ENCODE measurements around the gene PLAC1.

PLAC1 gene

GRCh38 chrX:134543288-134543687 is 115.0 kb downstream of the PLAC1 start:
- no peak for DNase-seq (ENCODE audit: low spot score)

- DNase-seq (ENCODE audit: low spot score) = no peak
Measured at GRCh38 chrX:134542485-134542884, 115.8 kb downstream of the PLAC1 start.

- no peak for DNase-seq (ENCODE audit: low spot score)
Measured at GRCh38 chrX:134541906-134542305, 116.4 kb downstream of the PLAC1 start.

- DNase-seq (ENCODE audit: low spot score) = no peak
Measured at GRCh38 chrX:134538316-134538715, 120.0 kb downstream of the PLAC1 start.

GRCh38 chrX:134537179-134537955 is 120.9 kb downstream of the PLAC1 start:
- DNase-seq (ENCODE audit: low spot score) = peak; percentile 25

GRCh38 chrX:134533952-134534351 is 124.3 kb downstream of the PLAC1 start:
- DNase-seq (ENCODE audit: low spot score) = no peak

- DNase-seq (ENCODE audit: low spot score) = no peak
Measured at GRCh38 chrX:134533352-134533751, 124.9 kb downstream of the PLAC1 start.

GRCh38 chrX:134530845-134531244 is 127.4 kb downstream of the PLAC1 start:
- DNase-seq (ENCODE audit: low spot score) = no peak

- DNase-seq (ENCODE audit: low spot score) = no peak
Measured at GRCh38 chrX:134529481-134529880, 128.8 kb downstream of the PLAC1 start.

- DNase-seq (ENCODE audit: low spot score) = no peak
Measured at GRCh38 chrX:134528960-134529359, 129.3 kb downstream of the PLAC1 start.

GRCh38 chrX:134526399-134526798 is 131.9 kb downstream of the PLAC1 start:
- no peak for DNase-seq (ENCODE audit: low spot score)

- no peak for DNase-seq (ENCODE audit: low spot score)
Measured at GRCh38 chrX:134525086-134525792, 133.0 kb downstream of the PLAC1 start.

- no peak for DNase-seq (ENCODE audit: low spot score)
Measured at GRCh38 chrX:134524181-134524580, 134.1 kb downstream of the PLAC1 start.

GRCh38 chrX:134520860-134521390 is 137.3 kb downstream of the PLAC1 start:
- DNase-seq (ENCODE audit: low spot score) = peak; percentile 26
